D721Med (cell line): ENCODE data around the gene UBL4A.

Experiments
- DNase-seq: peaks from one replicate; pipeline ENCODE4 v3.0.0; 2011; ENCODE audit warnings: low spot score; ENCODE audit not compliant: insufficient read length
- FAIRE-seq: peaks from 2 replicates; lab custom pipeline; 2011; peaks lifted over from hg19 to GRCh38; lab: Jason Lieb, UNC
- CTCF ChIP-seq: IDR thresholded peaks from 2 replicates; pipeline ENCODE4 v1.5.1; 2012; ENCODE audit warnings: mild to moderate bottlenecking, control low read depth; ENCODE audit not compliant: insufficient read depth; ENCODE audit errors: missing control alignments

Gene UBL4A

GRCh38 chrX:154443992-154444754 is 42.2 kb downstream of the UBL4A start, which contains the start of gene FAM50A:
TSS of gene FAM50A (plus strand) at chrX:154444141. CDS start at chrX:154444236, 95 bp downstream.
- no peak for TF ChIP-seq CTCF
- FAIRE-seq (no peak), DNase-seq (peak; percentile 78)

- no peak for DNase-seq
- FAIRE-seq, result no peak
- no peak for TF ChIP-seq CTCF
Measured at GRCh38 chrX:154443479-154443910, 42.9 kb downstream of the UBL4A start.

- FAIRE-seq (no peak), DNase-seq (no peak)
- TF ChIP-seq CTCF, result no peak
Measured at GRCh38 chrX:154441984-154442707, 44.3 kb downstream of the UBL4A start.

- FAIRE-seq (no peak), DNase-seq (no peak)
- no peak for TF ChIP-seq CTCF
Measured at GRCh38 chrX:154441564-154441963, 44.9 kb downstream of the UBL4A start.

GRCh38 chrX:154440623-154441357 is 45.6 kb downstream of the UBL4A start:
- TF ChIP-seq CTCF, result no peak
- FAIRE-seq, result no peak
- DNase-seq, result no peak

GRCh38 chrX:154439841-154440240 is 46.6 kb downstream of the UBL4A start:
- DNase-seq (no peak), FAIRE-seq (no peak)
- no peak for TF ChIP-seq CTCF
